ENCODE data around the gene RGS6.

Gene RGS6

GRCh38 chr14:72578514-72578913 is 646.3 kb downstream of the RGS6 start:
- DNase-seq (ENCODE audit: low read depth, low spot score): no peak

GRCh38 chr14:72582582-72582981 is 650.4 kb downstream of the RGS6 start:
- no peak for DNase-seq (ENCODE audit: low read depth, low spot score)

- DNase-seq (ENCODE audit: low read depth, low spot score): no peak
These were observed 651.4 kb downstream of the RGS6 start for GRCh38 chr14:72583316-72584272.

- DNase-seq (ENCODE audit: low read depth, low spot score): no peak
These were observed 656.3 kb downstream of the RGS6 start for GRCh38 chr14:72588521-72588920.

- no peak for DNase-seq (ENCODE audit: low read depth, low spot score)
These were observed 657.4 kb downstream of the RGS6 start for GRCh38 chr14:72589652-72590051.

GRCh38 chr14:72590577-72590976 is 658.3 kb downstream of the RGS6 start:
- DNase-seq (ENCODE audit: low read depth, low spot score): no peak

- DNase-seq (ENCODE audit: low read depth, low spot score): no peak
These were observed 659.2 kb downstream of the RGS6 start for GRCh38 chr14:72591391-72591790.

- DNase-seq (ENCODE audit: low read depth, low spot score): no peak
These were observed 662.1 kb downstream of the RGS6 start for GRCh38 chr14:72594099-72594901.

GRCh38 chr14:72595152-72595862 is 663.1 kb downstream of the RGS6 start:
- no peak for DNase-seq (ENCODE audit: low read depth, low spot score)

GRCh38 chr14:72597252-72598233 is 665.3 kb downstream of the RGS6 start:
- DNase-seq (ENCODE audit: low read depth, low spot score): no peak

- no peak for DNase-seq (ENCODE audit: low read depth, low spot score)
These were observed 666.1 kb downstream of the RGS6 start for GRCh38 chr14:72598306-72598705.

- no peak for DNase-seq (ENCODE audit: low read depth, low spot score)
These were observed 667.6 kb downstream of the RGS6 start for GRCh38 chr14:72599579-72600470.

- DNase-seq (ENCODE audit: low read depth, low spot score): no peak
These were observed 668.5 kb downstream of the RGS6 start for GRCh38 chr14:72600551-72601330.

- DNase-seq (ENCODE audit: low read depth, low spot score): no peak
These were observed 671.4 kb downstream of the RGS6 start for GRCh38 chr14:72603639-72604038.

- no peak for DNase-seq (ENCODE audit: low read depth, low spot score)
These were observed 671.9 kb downstream of the RGS6 start for GRCh38 chr14:72604133-72604532.

GRCh38 chr14:72605096-72605920 is 673.1 kb downstream of the RGS6 start:
- no peak for DNase-seq (ENCODE audit: low read depth, low spot score)

GRCh38 chr14:72605921-72606220 is 673.6 kb downstream of the RGS6 start:
- DNase-seq (ENCODE audit: low read depth, low spot score): no peak

GRCh38 chr14:72606879-72607278 is 674.6 kb downstream of the RGS6 start:
- no peak for DNase-seq (ENCODE audit: low read depth, low spot score)
